Central memory CD8-positive, alpha-beta T cell (primary cell): ENCODE data around the gene GOLGA8N.
A peak's percentile ranks its signal among the peaks of the same experiment; 100 is the strongest.

Experiments used
- ATAC-seq: fragments of 150-1000 bp; cut with Tn5 transposase; replicated peaks from 2 replicates; pipeline ENCODE4 v1.10.0; 2022; ENCODE audit warnings: mild to moderate bottlenecking, moderate FRiP score, moderate number of reproducible peaks; ENCODE audit not compliant: poor library complexity, severe bottlenecking; ENCODE audit errors: extremely low read depth
- DNase-seq, 2 donors: peaks; one replicate each; pipeline ENCODE4 v3.0.0; 2021; ENCODE audit warnings: low spot score in 2 of 2
- H3K27ac Mint-ChIP-seq: one replicate; pipeline ENCODE4 v1.8.0; 2022; ENCODE audit warnings: low read depth, mild to moderate bottlenecking, moderate library complexity, mixed read lengths
- H3K27me3 Mint-ChIP-seq: one replicate; pipeline ENCODE4 v1.8.0; 2022; ENCODE audit warnings: mixed read lengths
- H3K36me3 Mint-ChIP-seq: one replicate; pipeline ENCODE4 v1.8.0; 2022; ENCODE audit warnings: mild to moderate bottlenecking, moderate library complexity, mixed read lengths; ENCODE audit not compliant: insufficient read depth
- H3K4me1 Mint-ChIP-seq: one replicate; pipeline ENCODE4 v1.8.0; 2022; ENCODE audit warnings: mixed read lengths
- H3K4me3 Mint-ChIP-seq: one replicate; pipeline ENCODE4 v1.8.0; 2022; ENCODE audit warnings: mild to moderate bottlenecking, moderate library complexity, mixed read lengths
- H3K9me3 Mint-ChIP-seq: one replicate; pipeline ENCODE4 v1.8.0; 2022; ENCODE audit warnings: mixed read lengths

GOLGA8N gene

DNA sequence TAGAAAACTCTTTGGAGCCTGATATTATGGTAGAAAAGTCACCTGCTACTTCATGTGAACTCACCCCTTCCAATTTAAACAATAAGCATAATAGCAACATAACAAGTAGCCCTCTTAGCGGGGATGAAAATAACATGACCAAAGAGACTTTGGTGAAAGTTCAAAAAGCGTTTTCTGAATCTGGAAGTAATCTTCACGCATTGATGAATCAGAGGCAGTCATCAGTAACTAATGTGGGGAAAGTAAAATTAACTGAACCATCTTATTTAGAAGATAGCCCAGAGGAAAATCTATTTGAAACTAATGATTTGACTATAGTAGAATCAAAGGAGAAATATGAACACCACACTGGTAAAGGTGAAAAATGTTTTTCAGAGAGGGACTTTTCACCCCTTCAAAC is 43.2 kb downstream of the GOLGA8N start:
- ATAC-seq = no peak
- Mint-ChIP-seq H3K4me3 (no peak overlapping the region), H3K27me3 (no peaks in the 10 kb centered on the region), H3K36me3 (peaks cover 3% of the 10 kb centered on the region), H3K9me3 (no peaks in the 10 kb centered on the region), H3K4me1 (no peaks in the 10 kb centered on the region), H3K27ac (no peak overlapping the region)
- no peak for DNase-seq

DNA sequence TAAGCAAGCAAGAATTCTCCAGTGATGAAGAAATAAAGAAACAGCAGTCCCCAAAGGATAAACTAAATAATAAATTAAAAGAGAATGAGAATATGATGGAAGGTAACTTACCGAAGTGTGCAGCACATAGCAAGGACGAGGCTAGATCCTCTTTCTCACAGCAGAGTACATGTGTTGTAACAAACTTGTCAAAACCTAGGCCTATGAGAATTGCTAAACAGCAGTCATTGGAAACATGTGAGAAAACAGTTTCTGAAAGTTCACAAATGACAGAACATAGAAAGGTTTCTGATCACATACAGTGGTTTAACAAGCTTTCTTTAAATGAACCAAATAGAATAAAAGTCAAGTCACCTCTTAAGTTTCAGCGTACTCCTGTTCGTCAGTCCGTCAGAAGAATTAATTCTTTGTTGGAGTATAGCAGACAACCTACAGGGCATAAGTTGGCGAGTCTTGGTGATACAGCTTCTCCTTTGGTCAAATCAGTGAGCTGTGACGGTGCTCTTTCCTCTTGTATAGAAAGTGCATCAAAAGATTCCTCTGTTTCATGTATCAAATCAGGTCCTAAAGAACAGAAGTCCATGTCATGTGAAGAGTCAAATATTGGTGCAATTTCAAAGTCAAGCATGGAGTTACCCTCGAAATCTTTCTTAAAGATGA is 43.8 kb downstream of the GOLGA8N start:
- Mint-ChIP-seq H3K4me1 (no peaks in the 10 kb centered on the region), H3K36me3 (peaks cover 3% of the 10 kb centered on the region), H3K4me3 (no peak overlapping the region), H3K27ac (no peak overlapping the region), H3K27me3 (no peaks in the 10 kb centered on the region), H3K9me3 (no peaks in the 10 kb centered on the region)
- DNase-seq (no peak), ATAC-seq (no peak)

DNA sequence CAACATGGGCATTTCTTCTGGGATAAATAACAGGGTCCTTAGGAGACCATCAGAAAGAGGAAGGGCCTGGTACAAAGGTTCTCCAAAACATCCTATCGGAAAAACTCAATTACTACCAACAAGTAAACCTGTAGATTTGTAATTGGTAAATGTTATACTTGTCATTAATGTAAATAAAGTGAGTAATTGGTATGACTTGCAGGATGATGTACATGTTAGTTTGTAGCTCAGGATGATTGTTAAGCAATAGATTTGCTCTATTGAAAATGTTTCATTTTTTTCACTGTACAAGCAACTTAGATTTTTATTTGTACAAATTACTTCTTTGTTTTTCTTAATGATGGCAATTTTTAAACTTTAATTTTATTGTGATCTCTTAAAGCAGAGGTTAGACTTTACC is 44.4 kb downstream of the GOLGA8N start:
- no peak for ATAC-seq
- DNase-seq = no peak
- H3K27me3 Mint-ChIP-seq = no peaks in the 10 kb centered on the region
- H3K9me3 Mint-ChIP-seq = no peaks in the 10 kb centered on the region
- H3K4me3 Mint-ChIP-seq = no peak overlapping the region
- H3K36me3 Mint-ChIP-seq = peaks cover 3% of the 10 kb centered on the region
- H3K4me1 Mint-ChIP-seq = no peaks in the 10 kb centered on the region
- H3K27ac Mint-ChIP-seq = no peak overlapping the region

DNA sequence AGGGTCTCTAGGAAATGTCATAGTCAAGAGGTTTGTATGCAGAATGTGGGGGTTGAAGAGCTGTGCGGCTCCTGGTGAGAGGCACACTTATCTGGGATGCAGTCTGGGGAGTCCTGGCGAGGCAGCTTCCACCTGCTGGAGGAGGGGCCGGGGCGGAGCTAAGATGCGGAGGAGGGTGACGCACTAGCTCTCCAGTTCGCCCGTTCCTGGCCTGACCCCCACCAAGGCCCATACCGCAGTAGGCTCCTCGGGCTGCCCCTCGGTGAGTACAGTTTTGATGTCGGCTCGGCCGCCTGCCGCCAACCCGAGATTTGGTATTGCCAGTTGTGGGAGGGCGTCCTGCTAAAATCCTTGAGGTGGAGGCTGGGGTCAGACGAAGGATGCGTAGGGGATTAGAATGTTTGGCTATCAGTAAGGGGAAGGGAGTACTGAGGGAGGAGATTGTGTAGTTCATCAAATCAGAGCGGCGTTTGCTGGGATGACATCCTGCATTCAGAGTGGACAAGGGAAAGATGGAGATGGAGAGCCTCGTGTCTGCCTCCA is 48.3 kb downstream of the GOLGA8N start, which contains the start of gene SCG5:
Gene SCG5, plus strand, starts transcription at position 194 of the 543 bp plus-strand sequence. CDS start 1,883 bp downstream, outside the sequence.
- no peaks in the 10 kb centered on the region for H3K27me3 Mint-ChIP-seq
- H3K36me3 Mint-ChIP-seq = no peaks in the 10 kb centered on the region
- no peak for DNase-seq
- H3K9me3 Mint-ChIP-seq = no peaks in the 10 kb centered on the region
- no peak for ATAC-seq
- H3K4me1 Mint-ChIP-seq = no peaks in the 10 kb centered on the region
- H3K27ac Mint-ChIP-seq = no peak within 1 kb of the TSS
- no peak within 1 kb of the TSS for H3K4me3 Mint-ChIP-seq

DNA sequence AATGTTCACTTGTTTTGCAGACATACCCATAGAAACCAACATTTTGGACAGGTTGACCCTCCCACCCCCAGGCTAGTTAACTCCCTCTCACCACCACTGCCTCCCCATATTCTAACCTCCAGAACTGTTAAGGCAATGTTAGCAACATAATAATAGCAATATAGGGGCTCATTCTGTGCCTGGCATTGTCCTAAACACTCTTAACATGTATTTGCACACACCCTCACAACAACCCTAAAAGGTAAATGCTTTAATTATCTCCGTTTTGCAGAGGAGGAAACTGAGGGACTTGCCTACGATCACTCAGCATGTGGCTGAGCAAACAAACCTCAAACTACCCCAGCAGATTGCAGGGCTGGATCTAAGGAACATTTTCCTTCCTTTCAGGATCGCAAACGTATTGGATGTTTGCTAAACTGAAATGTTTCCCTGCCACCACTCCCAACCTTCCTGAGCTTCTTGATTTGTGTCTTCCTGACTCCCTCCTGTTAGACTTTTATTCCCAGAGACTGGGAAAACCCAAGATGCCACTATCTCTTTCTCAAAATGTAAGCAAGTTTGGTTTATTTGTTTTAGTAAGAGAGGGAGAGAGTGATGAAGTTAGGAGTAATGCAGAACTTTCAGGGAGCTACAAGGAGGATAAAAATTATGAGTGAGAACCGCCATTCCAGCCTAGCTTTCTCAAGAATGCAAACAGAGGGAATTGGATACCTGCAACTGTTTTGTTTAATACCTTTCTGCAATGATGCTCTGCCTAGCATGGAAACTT is 49.6 kb downstream of the GOLGA8N start:
- Mint-ChIP-seq H3K27me3 (no peaks in the 10 kb centered on the region), H3K36me3 (no peaks in the 10 kb centered on the region), H3K4me3 (no peak overlapping the region), H3K27ac (no peak overlapping the region), H3K9me3 (no peaks in the 10 kb centered on the region), H3K4me1 (no peaks in the 10 kb centered on the region)
- no peak for ATAC-seq
- DNase-seq = no peak

DNA sequence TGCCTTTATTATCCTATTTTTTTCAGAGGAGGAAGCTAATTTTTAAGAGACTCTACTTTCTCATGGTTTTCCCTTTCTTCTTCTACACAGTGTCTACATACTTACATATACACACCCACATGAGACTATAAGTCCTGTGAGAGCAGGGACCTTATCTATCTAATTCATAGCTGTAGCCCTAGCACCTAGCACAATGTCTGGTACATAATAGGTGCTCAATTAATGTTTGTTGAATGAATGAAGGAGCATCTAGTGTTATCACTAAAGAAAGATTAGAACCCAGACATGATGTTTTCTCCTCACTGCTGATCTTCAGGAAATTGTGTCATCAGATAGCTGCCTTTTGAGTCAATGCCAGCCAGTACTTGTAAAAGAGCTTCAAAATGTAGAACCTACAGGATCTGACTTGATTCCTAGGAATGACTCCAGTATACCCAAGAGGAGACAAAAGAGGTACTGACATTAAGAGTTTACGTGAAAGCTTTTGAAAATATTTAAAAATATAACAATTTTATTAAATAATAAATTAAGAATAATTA is 50.7 kb downstream of the GOLGA8N start:
- no peaks in the 10 kb centered on the region for H3K36me3 Mint-ChIP-seq
- no peak overlapping the region for H3K27ac Mint-ChIP-seq
- no peak for ATAC-seq
- no peaks in the 10 kb centered on the region for H3K9me3 Mint-ChIP-seq
- H3K4me3 Mint-ChIP-seq = no peak overlapping the region
- H3K27me3 Mint-ChIP-seq = no peaks in the 10 kb centered on the region
- no peak for DNase-seq
- H3K4me1 Mint-ChIP-seq = no peaks in the 10 kb centered on the region

DNA sequence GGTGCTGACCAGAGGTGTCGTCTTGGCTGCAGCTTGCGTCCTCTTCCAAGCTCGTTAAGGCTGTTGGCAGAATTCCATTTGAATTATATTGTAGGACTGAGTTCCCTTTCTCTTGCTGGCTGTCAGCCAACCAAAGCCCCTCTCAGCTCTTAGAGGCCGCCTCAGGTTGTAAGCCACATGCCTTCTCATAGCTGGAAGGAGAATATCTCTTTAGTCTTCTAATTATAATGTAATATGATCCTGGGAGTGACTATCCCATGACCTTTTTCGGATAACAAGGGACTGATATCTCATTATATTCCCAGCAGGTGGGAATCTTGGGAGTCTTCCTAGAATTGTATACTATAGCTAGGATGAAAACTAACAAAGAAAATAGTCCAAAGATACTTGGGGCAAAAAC is 53.0 kb downstream of the GOLGA8N start:
- ATAC-seq (no peak), DNase-seq (no peak)
- Mint-ChIP-seq H3K4me1 (no peaks in the 10 kb centered on the region), H3K36me3 (no peaks in the 10 kb centered on the region), H3K27ac (no peak overlapping the region), H3K9me3 (no peaks in the 10 kb centered on the region), H3K27me3 (no peaks in the 10 kb centered on the region), H3K4me3 (no peak overlapping the region)

DNA sequence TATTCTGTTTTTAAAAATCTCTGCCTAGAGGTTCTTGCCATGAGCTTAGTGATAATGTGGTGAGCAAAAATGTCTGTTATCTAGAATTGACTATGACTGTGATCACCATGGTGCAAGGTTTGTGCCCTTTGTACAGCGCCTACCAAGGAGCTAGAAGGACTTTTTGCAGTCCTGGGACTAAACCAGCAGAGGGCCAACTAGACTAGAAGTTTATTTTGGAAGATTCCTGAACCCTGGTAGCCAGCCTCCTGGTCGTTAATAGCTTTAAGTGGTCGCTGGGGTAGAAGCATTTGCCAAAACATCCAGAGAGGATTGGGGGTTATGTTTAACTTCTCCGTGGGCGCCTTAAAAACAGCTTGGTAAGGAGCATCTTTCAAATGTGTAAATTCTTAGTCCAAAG is 56.1 kb downstream of the GOLGA8N start:
- ATAC-seq = no peak
- Mint-ChIP-seq H3K4me3 (no peak overlapping the region), H3K36me3 (no peaks in the 10 kb centered on the region)

DNA sequence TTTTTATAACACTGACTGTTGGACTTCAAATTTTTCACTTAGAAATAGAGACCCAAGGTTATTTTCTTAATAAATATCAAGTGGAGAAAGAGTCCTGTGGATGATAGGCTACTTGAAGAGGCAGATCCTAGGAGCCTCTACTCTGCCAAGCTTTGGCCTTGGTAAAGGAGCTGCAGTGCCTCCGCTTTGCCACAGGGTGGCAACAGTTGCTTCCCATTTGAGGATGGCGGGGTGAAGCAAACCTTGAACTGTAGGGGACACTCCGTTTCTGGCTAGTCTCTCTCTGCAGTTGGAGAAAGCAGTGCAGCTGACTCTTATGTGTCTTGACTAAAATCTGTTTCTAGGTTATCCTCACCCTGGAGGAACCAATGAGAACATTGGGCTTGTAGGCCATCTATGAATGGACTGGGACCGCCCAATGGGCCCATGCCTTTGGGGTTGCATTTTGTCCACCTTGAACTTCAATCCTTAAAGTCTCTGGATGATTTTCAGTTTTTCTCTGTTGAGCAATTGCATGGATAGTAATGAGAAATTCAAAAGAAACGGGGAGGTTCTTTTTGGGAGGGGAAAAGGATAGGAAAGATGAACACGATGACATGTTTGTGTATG is 58.1 kb downstream of the GOLGA8N start:
- H3K4me1 Mint-ChIP-seq = no peaks in the 10 kb centered on the region
- H3K27ac Mint-ChIP-seq = no peak overlapping the region
- peak in 1 of 2 donors; percentile 26 for DNase-seq
- H3K27me3 Mint-ChIP-seq = no peaks in the 10 kb centered on the region
- H3K9me3 Mint-ChIP-seq = no peaks in the 10 kb centered on the region
- ATAC-seq = peak; percentile 43
- H3K4me3 Mint-ChIP-seq = no peak overlapping the region
- no peaks in the 10 kb centered on the region for H3K36me3 Mint-ChIP-seq

More for the DNA sequence above, 56.1 kb downstream of the GOLGA8N start:
- DNase-seq = no peak
- H3K27ac Mint-ChIP-seq = no peak overlapping the region
- no peaks in the 10 kb centered on the region for H3K9me3 Mint-ChIP-seq
- no peaks in the 10 kb centered on the region for H3K27me3 Mint-ChIP-seq
- H3K4me1 Mint-ChIP-seq = no peaks in the 10 kb centered on the region

DNA sequence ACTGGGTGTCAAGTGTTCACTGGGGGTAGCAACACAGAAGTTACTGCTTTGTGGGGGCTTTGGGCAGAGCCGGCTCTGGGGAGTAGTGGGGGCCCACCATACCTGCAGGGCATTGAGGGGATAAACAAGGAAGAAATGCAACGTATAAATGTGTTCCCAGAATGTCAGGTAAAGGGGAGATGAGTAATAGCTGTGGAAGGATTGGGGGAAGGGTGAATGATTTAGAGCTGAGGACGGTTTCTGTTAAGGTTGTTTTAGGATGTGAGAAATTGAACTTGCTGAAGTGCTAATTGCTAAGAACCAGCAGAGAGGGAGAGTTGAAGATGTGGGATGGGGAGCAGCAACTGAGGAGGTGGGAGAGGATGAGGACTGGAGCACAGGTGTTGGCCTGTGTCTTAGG is 58.9 kb downstream of the GOLGA8N start:
- Mint-ChIP-seq H3K4me3 (no peak overlapping the region), H3K36me3 (no peaks in the 10 kb centered on the region), H3K4me1 (peaks cover 1% of the 10 kb centered on the region), H3K27me3 (no peaks in the 10 kb centered on the region), H3K27ac (no peak overlapping the region), H3K9me3 (no peaks in the 10 kb centered on the region)
- DNase-seq (no peak), ATAC-seq (no peak)

DNA sequence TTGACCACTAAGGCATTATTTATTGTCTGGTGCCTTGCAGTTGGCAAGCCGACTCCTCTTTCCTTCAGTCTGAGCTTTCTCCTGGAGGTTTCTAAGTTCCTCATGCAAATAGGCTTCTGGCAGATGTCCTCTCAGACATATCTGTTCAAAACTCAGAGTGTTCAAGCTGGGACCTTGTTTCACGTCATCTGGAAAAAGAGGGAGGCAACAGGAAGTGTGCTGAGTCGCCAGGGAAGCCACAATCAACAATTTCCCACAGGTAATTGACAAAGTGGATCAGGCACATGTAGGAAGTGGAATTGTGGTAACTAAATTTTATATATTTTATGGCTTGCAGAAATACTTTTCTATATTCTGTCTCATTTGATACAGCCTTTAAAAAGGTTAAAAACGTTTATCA is 62.8 kb downstream of the GOLGA8N start:
- no peak overlapping the region for H3K27ac Mint-ChIP-seq
- H3K9me3 Mint-ChIP-seq = no peaks in the 10 kb centered on the region
- peaks cover 10% of the 10 kb centered on the region for H3K4me1 Mint-ChIP-seq
- no peak overlapping the region for H3K4me3 Mint-ChIP-seq
- DNase-seq (no peak), ATAC-seq (no peak)
- no peaks in the 10 kb centered on the region for H3K27me3 Mint-ChIP-seq
- no peaks in the 10 kb centered on the region for H3K36me3 Mint-ChIP-seq

DNA sequence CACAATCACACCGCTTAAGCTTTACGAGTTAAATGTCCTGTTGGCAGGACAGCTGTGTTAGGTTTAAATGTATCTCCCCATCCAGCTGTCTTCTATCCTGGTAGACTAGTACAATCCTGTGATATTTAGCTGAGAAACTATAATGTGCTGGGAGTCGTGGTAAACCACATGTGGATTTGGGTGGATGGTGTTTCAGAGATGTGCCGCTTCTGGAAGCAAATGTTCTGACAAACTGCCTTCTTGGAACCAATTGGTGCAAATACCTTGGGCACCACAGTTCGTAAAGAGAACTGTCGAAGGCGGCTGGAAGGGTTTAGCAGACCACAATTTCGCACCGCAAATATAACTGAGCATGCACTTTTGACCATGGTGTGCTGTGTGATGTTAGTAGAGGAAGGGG is 63.2 kb downstream of the GOLGA8N start:
- no peak overlapping the region for H3K4me3 Mint-ChIP-seq
- H3K27ac Mint-ChIP-seq = no peak overlapping the region
- no peaks in the 10 kb centered on the region for H3K36me3 Mint-ChIP-seq
- H3K4me1 Mint-ChIP-seq = peaks cover 10% of the 10 kb centered on the region
- DNase-seq (no peak), ATAC-seq (no peak)
- no peaks in the 10 kb centered on the region for H3K9me3 Mint-ChIP-seq
- H3K27me3 Mint-ChIP-seq = no peaks in the 10 kb centered on the region
